Spleen (tissue), 11 donors: ENCODE data around the gene RNF39. TPM values are rescaled to one million over a fixed set of nuclear protein-coding genes. Genes with fewer than 3 reads are reported as not detected.
A peak's percentile ranks its signal among the peaks of the same experiment; 100 is the strongest.

Source experiments
- DNase-seq: peaks from one replicate; pipeline ENCODE4 v3.0.0-alpha.2; 2020
- H3K27ac ChIP-seq, 8 donors: fragments of 200-600 bp; sonication (generic) in 7 of 8; 1 replicate in 4 of 8; 2 replicates in 4 of 8; pipeline versions ENCODE4 v1.5.0 to v1.8.0; 2016 to 2021; ENCODE audit warnings: inconsistent platforms in 4 of 8, mild to moderate bottlenecking in 4 of 8, moderate library complexity in 1 of 8
- H3K27me3 ChIP-seq, 7 donors: fragments of 200-600 bp; sonication (generic) in 6 of 7; replicated peaks in 1 of 7; 1 replicate in 4 of 7; 2 replicates in 3 of 7; pipeline versions ENCODE4 v1.5.0 to v1.8.0; 2016 to 2021; ENCODE audit warnings: inconsistent platforms in 3 of 7, mild to moderate bottlenecking in 1 of 7
- H3K36me3 ChIP-seq, 6 donors: fragments of 200-600 bp; sonication (generic) in 5 of 6; 1 replicate in 4 of 6; 2 replicates in 2 of 6; pipeline versions ENCODE4 v1.5.0 to v1.8.0; 2016 to 2021; ENCODE audit warnings: inconsistent platforms in 2 of 6
- H3K4me1 ChIP-seq, 6 donors: fragments of 200-600 bp; sonication (generic) in 5 of 6; 1 replicate in 3 of 6; 2 replicates in 3 of 6; pipeline versions ENCODE4 v1.5.0 to v1.8.0; 2016 to 2021; ENCODE audit warnings: inconsistent platforms in 3 of 6
- H3K4me3 ChIP-seq, 8 donors: fragments of 200-600 bp; sonication (generic) in 7 of 8; 1 replicate in 4 of 8; 2 replicates in 4 of 8; pipeline versions ENCODE4 v1.5.0 to v1.8.0; 2016 to 2021; ENCODE audit warnings: inconsistent platforms in 4 of 8, mild to moderate bottlenecking in 4 of 8, moderate library complexity in 2 of 8
- H3K9me3 ChIP-seq, 8 donors: fragments of 200-600 bp; sonication (generic) in 7 of 8; 1 replicate in 4 of 8; 2 replicates in 4 of 8; pipeline versions ENCODE4 v1.5.0 to v1.8.0; 2016 to 2021; ENCODE audit warnings: inconsistent platforms in 4 of 8
- POLR2A ChIP-seq, 3 donors: fragments of 450-650 bp; IDR thresholded peaks; one replicate each; pipeline ENCODE4 v1.5.1; 2017; ENCODE audit warnings: antibody characterized with exemption in 3 of 3, mild to moderate bottlenecking in 1 of 3
- POLR2AphosphoS5 ChIP-seq, 3 donors: sonication (generic); formaldehyde crosslinking; IDR thresholded peaks; one replicate each; pipeline ENCODE4 v1.5.1; 2017; ENCODE audit warnings: antibody characterized with exemption in 3 of 3
- WGBS, 5 donors: extraction: QIAGEN DNeasy Blood & Tissue Kit in 3 of 5; methylation state at CpG; one replicate each; pipeline versions ENCODE4 v1.1.5 to v1.1.7; 2013 to 2018; 5-methylcytosine and 5-hydroxymethylcytosine counted together
- intact Hi-C: fragments of 100-400 bp; cut with DNase I; formaldehyde crosslinking; loops from one replicate; pipeline ENCODE4 v1.15.0; 2023; ENCODE audit warnings: low total_unique reads
- polyA plus RNA-seq, 3 donors: library from polyadenylated mRNA; stranded (reverse); fragments of 200-250 nt; gene quantifications; one replicate each; pipeline ENCODE4 v1.2.1, GENCODE V29; 2013
- total RNA-seq, 7 donors: library from RNA; depleted of rRNA in 3 of 7; stranded (reverse); fragments of >200 nt in 3 of 7; fragmentation: NEBNext Ultra II Directional in 4 of 7; extraction: Animal tissue kit (Norgen Biotek cat#: 25700) in 4 of 7; gene quantifications; one replicate each; pipeline versions ENCODE4 v1.1.0 to v1.2.1, GENCODE V29; 2016 to 2021
- TF ChIP-seq, protein P1 (sequence below), 11 experiments: fragments of 200-600 bp in 7 of 11; fragments of 450-650 bp in 4 of 11; sonication (generic) in 4 of 11; IDR thresholded peaks in 8 of 11; conservative IDR thresholded peaks in 3 of 11; 1 replicate in 7 of 11; 2 replicates in 4 of 11; pipeline versions ENCODE4 v1.4.0 to v1.8.0; 2016 to 2021; ENCODE audit warnings: antibody characterized with exemption in 11 of 11, inconsistent platforms in 4 of 11, mild to moderate bottlenecking in 1 of 11
- donor health status: healthy with polysubstance abuse.
- donor health status: DM: no; HTN: no; CAD: no; lungs with moderate emphysema.
- donor health status: DM: no; HTN: no; CAD: no.
- donor health status: Bipolar disorder and iron deficiency.
- donor health status: healthy.
- donor health status: DM: no; HTN: no; CAD: no.
- donor health status: DM: yes; HTN: yes; CAD: no.

The RNF39 gene
- total and polyA plus RNA-seq, 10 donors, result not detected

DNA sequence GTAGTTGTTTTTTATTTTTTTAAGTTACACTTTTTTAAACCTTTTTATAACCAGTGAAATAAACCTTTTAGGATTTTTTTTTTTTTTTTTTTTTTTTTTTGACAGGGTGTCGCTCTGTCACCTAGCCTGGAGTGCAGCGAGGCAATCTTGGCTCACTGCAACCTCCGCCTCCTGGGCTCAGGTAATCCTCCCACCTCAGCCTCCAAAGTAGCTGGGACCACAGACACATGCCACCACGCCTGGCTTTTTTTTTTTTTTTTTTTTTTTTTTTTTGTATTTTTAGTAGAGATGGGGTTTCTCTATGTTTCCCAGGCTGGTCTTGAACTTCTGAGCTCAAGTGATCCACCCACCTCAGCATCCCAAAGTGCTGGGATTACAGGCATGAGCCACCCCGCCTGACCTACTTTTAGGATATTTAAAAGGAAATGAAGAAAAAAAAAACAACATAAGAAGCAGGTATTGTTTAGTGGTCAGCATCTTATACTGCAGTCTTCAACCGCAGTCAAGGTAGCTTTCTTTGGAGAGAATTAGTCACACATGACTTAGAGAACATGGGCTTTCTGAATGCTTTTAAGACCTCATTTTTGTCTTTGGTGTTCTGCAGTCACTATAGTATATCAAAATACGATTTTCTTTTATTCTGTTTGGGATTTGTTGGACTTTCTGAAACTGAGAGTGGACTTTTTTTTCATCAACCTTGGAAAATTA lies 12.9 kb downstream of the RNF39 start:
- Histone ChIP-seq H3K27me3 (no peaks in the 10 kb centered on the region), H3K4me3 (peak overlapping the region in 6 of 8 donors; percentile 80 to 97 (median 86)), H3K27ac (peak overlapping the region in 5 of 8 donors; percentile 91 to 94 (median 93)), H3K36me3 (peaks cover 0 to 32% (median 13%) of the 10 kb centered on the region in 6 donors), H3K9me3 (no peaks in the 10 kb centered on the region), H3K4me1 (peaks cover 23 to 72% (median 45%) of the 10 kb centered on the region in 6 donors)
- WGBS, 5 donors, result 89 to 95% (median 93%) methylated on average over 7 of the region's 7 CpGs
- intact Hi-C loops, result no loop called here
- TF ChIP-seq POLR2A (IDR thresholded peaks at IDR 0.05) (no peak), POLR2AphosphoS5 (IDR thresholded peaks at IDR 0.05) (no peak)
- TF ChIP-seq, protein P1, sequence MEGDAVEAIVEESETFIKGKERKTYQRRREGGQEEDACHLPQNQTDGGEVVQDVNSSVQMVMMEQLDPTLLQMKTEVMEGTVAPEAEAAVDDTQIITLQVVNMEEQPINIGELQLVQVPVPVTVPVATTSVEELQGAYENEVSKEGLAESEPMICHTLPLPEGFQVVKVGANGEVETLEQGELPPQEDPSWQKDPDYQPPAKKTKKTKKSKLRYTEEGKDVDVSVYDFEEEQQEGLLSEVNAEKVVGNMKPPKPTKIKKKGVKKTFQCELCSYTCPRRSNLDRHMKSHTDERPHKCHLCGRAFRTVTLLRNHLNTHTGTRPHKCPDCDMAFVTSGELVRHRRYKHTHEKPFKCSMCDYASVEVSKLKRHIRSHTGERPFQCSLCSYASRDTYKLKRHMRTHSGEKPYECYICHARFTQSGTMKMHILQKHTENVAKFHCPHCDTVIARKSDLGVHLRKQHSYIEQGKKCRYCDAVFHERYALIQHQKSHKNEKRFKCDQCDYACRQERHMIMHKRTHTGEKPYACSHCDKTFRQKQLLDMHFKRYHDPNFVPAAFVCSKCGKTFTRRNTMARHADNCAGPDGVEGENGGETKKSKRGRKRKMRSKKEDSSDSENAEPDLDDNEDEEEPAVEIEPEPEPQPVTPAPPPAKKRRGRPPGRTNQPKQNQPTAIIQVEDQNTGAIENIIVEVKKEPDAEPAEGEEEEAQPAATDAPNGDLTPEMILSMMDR (IDR thresholded peaks at IDR 0.05 in 8 of 11, conservative IDR thresholded peaks at IDR 0.05 in 3 of 11), result no peak
- DNase-seq, result no peak

DNA sequence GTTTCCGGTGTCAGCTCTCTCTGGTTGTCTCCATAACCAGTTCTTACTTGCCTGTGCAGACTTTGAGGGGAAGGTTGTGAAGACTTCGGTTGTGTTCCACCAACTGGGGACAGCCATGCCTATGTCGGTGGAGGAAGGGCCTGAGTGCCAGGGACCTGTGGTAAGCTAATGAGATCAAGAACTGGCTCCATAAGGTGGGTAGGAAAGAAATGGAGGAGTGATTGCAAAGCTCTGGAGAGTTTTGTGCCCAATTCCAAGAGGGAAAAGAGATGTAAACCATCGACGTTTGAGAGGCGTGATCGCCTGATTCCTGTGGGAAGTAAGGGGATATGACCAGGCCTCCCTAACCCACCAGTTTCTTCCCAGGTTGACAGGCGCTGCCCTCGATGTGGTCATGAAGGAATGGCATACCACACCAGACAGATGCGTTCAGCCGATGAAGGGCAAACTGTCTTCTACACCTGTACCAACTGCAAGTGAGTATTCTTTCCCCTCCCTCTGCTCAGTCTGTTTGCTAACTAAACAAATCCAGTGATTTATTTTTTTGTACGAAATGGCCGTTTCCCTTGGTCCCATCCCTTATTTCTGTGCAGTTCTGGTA lies 13.6 kb downstream of the RNF39 start:
- intact Hi-C loops, result no loop called here
- peaks cover 0 to 38% (median 20%) of the 10 kb centered on the region in 6 donors for H3K36me3 ChIP-seq
- 52 to 59% (median 55%) methylated on average over 13 of the region's 13 CpGs for WGBS, 5 donors

DNA sequence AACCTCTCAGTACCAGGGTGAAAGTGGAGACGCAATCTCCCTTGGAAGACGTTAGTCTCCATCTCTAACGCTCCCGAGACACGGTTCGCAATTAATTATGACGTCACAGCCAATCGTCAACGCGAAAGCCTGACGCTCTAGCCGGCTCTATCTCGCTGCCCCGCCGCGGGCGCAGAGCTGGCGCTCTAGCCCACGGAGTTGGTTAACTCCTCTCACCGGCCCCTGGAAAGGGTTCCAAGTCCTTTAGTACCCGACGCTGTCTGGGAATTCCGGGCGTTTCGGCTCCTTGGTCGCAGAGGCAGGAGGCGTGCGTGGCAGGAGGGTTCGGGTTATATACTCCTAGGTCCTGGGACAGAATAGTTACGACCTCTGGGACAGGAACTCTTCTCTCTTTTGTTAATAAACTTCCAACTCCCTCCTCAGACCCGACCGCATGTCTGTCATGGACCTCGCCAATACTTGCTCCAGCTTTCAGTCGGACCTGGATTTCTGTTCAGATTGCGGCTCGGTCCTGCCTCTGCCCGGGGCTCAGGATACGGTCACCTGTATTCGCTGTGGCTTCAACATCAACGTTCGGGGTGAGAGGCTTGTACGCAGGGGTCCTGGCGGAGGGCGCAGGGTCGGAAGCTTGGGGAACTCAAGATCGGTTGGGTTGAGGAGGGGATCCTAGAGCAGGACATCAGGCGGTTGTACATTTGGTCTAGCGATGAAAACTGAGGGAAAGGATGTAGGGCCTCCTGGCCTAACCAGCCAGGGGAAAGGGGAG lies 14.3 kb downstream of the RNF39 start, which contains the start of gene POLR1H:
POLR1H (plus strand) TSS at position 174 of the 766 bp plus-strand sequence; CDS start at position 434, 260 bp downstream.
- Histone ChIP-seq H3K27ac (peak within 1 kb of the TSS; percentile 87 to 94 (median 92)), H3K4me1 (peaks cover 21 to 65% (median 40%) of the 10 kb centered on the region in 6 donors), H3K36me3 (peaks cover 0 to 45% (median 26%) of the 10 kb centered on the region in 6 donors), H3K4me3 (peak within 1 kb of the TSS; percentile 68 to 97 (median 84)), H3K27me3 (no peaks in the 10 kb centered on the region), H3K9me3 (no peaks in the 10 kb centered on the region)
- DNase-seq, result peak; percentile 96
- intact Hi-C loops, result no loop called here
- peak; percentile 49 to 95 (median 65) for TF ChIP-seq POLR2A (IDR thresholded peaks at IDR 0.05)
- peak; percentile 98 to 99 (median 98) for TF ChIP-seq POLR2AphosphoS5 (IDR thresholded peaks at IDR 0.05)
- TF ChIP-seq, protein P1 (IDR thresholded peaks at IDR 0.05 in 8 of 11, conservative IDR thresholded peaks at IDR 0.05 in 3 of 11), result peak in 2 of 11 experiments; percentile 14 to 25
- WGBS, 5 donors, result 0 to 1% (median 0%) methylated on average over 43 to 48 of the region's 48 CpGs

More for the DNA sequence above, 13.6 kb downstream of the RNF39 start:
- no peak for DNase-seq
- peak overlapping the region; percentile 87 to 94 (median 92) for H3K27ac ChIP-seq
- peak overlapping the region; percentile 68 to 97 (median 84) for H3K4me3 ChIP-seq
- H3K27me3 ChIP-seq, result no peaks in the 10 kb centered on the region
- H3K9me3 ChIP-seq, result no peaks in the 10 kb centered on the region
- TF ChIP-seq, protein P1 (IDR thresholded peaks at IDR 0.05 in 8 of 11, conservative IDR thresholded peaks at IDR 0.05 in 3 of 11), result no peak
- no peak for TF ChIP-seq POLR2AphosphoS5 (IDR thresholded peaks at IDR 0.05)
- no peak for TF ChIP-seq POLR2A (IDR thresholded peaks at IDR 0.05)
- H3K4me1 ChIP-seq, result peaks cover 21 to 68% (median 42%) of the 10 kb centered on the region in 6 donors
